Neural crest cell (in vitro differentiated cells): ENCODE results near the gene FUT3. TPM values are rescaled to one million over a fixed set of nuclear protein-coding genes. Genes with fewer than 3 reads are reported as not detected.

Source experiments
- DNase-seq: peaks from one replicate; pipeline ENCODE4 v3.0.0; 2021; ENCODE audit warnings: low read depth, mixed read lengths, low spot score
- H3K27ac Mint-ChIP-seq: one replicate; pipeline ENCODE4 v1.8.0; 2021; ENCODE audit warnings: mild to moderate bottlenecking, mixed read lengths; ENCODE audit not compliant: unreplicated experiment
- H3K27me3 Mint-ChIP-seq: 2 replicates; pipeline ENCODE4 v1.8.0; 2021; ENCODE audit warnings: low read depth, mild to moderate bottlenecking, mixed read lengths
- H3K36me3 Mint-ChIP-seq: 2 replicates; pipeline ENCODE4 v1.8.0; 2021; ENCODE audit warnings: low read depth, mild to moderate bottlenecking, mixed read lengths
- H3K4me1 Mint-ChIP-seq: 2 replicates; pipeline ENCODE4 v1.8.0; 2021; ENCODE audit warnings: mixed read lengths
- H3K4me3 Mint-ChIP-seq: one replicate; pipeline ENCODE4 v1.8.0; 2021; ENCODE audit warnings: mild to moderate bottlenecking, mixed read lengths
- H3K9me3 Mint-ChIP-seq: 2 replicates; pipeline ENCODE4 v1.8.0; 2021; ENCODE audit warnings: mixed read lengths
- CTCF ChIP-seq: fragments of 200-600 bp; sonication (generic); conservative IDR thresholded peaks from 2 replicates; pipeline ENCODE4 v1.5.0; 2021; ENCODE audit warnings: antibody characterized with exemption, mild to moderate bottlenecking
- total RNA-seq: library from RNA; stranded (reverse); gene quantifications from 2 replicates; pipeline ENCODE4 v1.2.1, GENCODE V29; 2021

FUT3 gene
- total RNA-seq, 1 donor from 2014 or later: not detected

- Mint-ChIP-seq H3K9me3 (no peaks in the 10 kb centered on the region), H3K36me3 (no peaks in the 10 kb centered on the region), H3K4me3 (peak overlapping the region; percentile 66), H3K4me1 (peaks cover 36% of the 10 kb centered on the region), H3K27ac (no peak overlapping the region), H3K27me3 (peaks cover 42% of the 10 kb centered on the region)
- peak; percentile 94 for DNase-seq
- peak; percentile 83 for TF ChIP-seq CTCF
Observed at GRCh38 chr19:5805462-5806132, 45.7 kb downstream of the FUT3 start.

- Mint-ChIP-seq H3K9me3 (no peaks in the 10 kb centered on the region), H3K27me3 (peaks cover 42% of the 10 kb centered on the region), H3K36me3 (no peaks in the 10 kb centered on the region), H3K4me3 (peak within 1 kb of the TSS; percentile 82), H3K27ac (peak within 1 kb of the TSS; percentile 50), H3K4me1 (peaks cover 36% of the 10 kb centered on the region)
- no peak for TF ChIP-seq CTCF
- no peak for DNase-seq
Observed at GRCh38 chr19:5804516-5805461, 46.5 kb downstream of the FUT3 start, which contains the start of gene NRTN. TSS of gene NRTN (plus strand) at chr19:5805067. CDS start at chr19:5824166, 19,099 bp downstream.

GRCh38 chr19:5803752-5804515 lies 47.3 kb downstream of the FUT3 start:
- H3K27me3 Mint-ChIP-seq: peaks cover 42% of the 10 kb centered on the region
- TF ChIP-seq CTCF: peak; percentile 98
- H3K36me3 Mint-ChIP-seq: no peaks in the 10 kb centered on the region
- H3K9me3 Mint-ChIP-seq: no peaks in the 10 kb centered on the region
- peak overlapping the region; percentile 50 for H3K27ac Mint-ChIP-seq
- peaks cover 36% of the 10 kb centered on the region for H3K4me1 Mint-ChIP-seq
- H3K4me3 Mint-ChIP-seq: peak overlapping the region; percentile 82
- peak; percentile 99 for DNase-seq

- no peak overlapping the region for H3K27ac Mint-ChIP-seq
- peaks cover 42% of the 10 kb centered on the region for H3K27me3 Mint-ChIP-seq
- no peaks in the 10 kb centered on the region for H3K9me3 Mint-ChIP-seq
- TF ChIP-seq CTCF: no peak
- peak overlapping the region; percentile 59 for H3K4me3 Mint-ChIP-seq
- H3K36me3 Mint-ChIP-seq: no peaks in the 10 kb centered on the region
- peaks cover 36% of the 10 kb centered on the region for H3K4me1 Mint-ChIP-seq
- DNase-seq: no peak
Observed at GRCh38 chr19:5803441-5803751, 47.9 kb downstream of the FUT3 start.
